Cardiac muscle cell (in vitro differentiated cells and primary cell): ENCODE results near the gene SGSH. TPM values are rescaled to one million over a fixed set of nuclear protein-coding genes. Genes with fewer than 3 reads are reported as not detected.
"Not testable (repeated sequence)": the region's sequence is repeated elsewhere in the genome, so short reads cannot be mapped to it uniquely, and the experiment has no call there.

Experiments used
- DNase-seq, 2 donors: peaks; one replicate each; pipeline versions ENCODE4 v3.0.0 to v3.0.0-alpha.2; 2010 to 2017; ENCODE audit warnings: low read depth in 1 of 2, low spot score in 1 of 2
- H3K27ac ChIP-seq: fragments of 200-600 bp; sonication (generic); 2 replicates; pipeline ENCODE4 v1.5.1; 2016
- H3K27me3 ChIP-seq: fragments of 200-600 bp; sonication (generic); 2 replicates; pipeline ENCODE4 v1.6.0; 2016; ENCODE audit warnings: control low read depth
- H3K36me3 ChIP-seq: fragments of 200-600 bp; sonication (generic); 2 replicates; pipeline ENCODE4 v1.5.1; 2016; ENCODE audit warnings: control low read depth
- H3K4me1 ChIP-seq: fragments of 200-600 bp; sonication (generic); 2 replicates; pipeline ENCODE4 v1.8.1; 2017; ENCODE audit warnings: low read depth, mild to moderate bottlenecking, mixed run types
- H3K4me3 ChIP-seq: fragments of 200-600 bp; sonication (generic); 2 replicates; pipeline ENCODE4 v1.5.1; 2016; ENCODE audit warnings: mild to moderate bottlenecking
- H3K9me3 ChIP-seq: fragments of 200-600 bp; sonication (generic); 2 replicates; pipeline ENCODE4 v1.5.1; 2017; ENCODE audit warnings: low read depth, mild to moderate bottlenecking, control low read depth
- CTCF ChIP-seq: IDR thresholded peaks from 2 replicates; pipeline ENCODE4 v1.5.1; 2012; ENCODE audit warnings: low read depth, mild to moderate bottlenecking, low read length
- polyA plus RNA-seq: library from polyadenylated mRNA; unstranded; fragments of >200 nt; fragmentation: Nextera tagmentation; extraction: Ambion mirVana; gene quantifications from 2 replicates; pipeline ENCODE4 v1.2.1, GENCODE V29; 2016
- total RNA-seq: library from RNA; depleted of rRNA; stranded (reverse); fragments of >200 nt; gene quantifications from 2 replicates; pipeline ENCODE4 v1.2.3, GENCODE V29; 2016

SGSH gene
- total and polyA plus RNA-seq, 2 experiments from 2014 or later = 56.6 to 63.2 TPM

DNA sequence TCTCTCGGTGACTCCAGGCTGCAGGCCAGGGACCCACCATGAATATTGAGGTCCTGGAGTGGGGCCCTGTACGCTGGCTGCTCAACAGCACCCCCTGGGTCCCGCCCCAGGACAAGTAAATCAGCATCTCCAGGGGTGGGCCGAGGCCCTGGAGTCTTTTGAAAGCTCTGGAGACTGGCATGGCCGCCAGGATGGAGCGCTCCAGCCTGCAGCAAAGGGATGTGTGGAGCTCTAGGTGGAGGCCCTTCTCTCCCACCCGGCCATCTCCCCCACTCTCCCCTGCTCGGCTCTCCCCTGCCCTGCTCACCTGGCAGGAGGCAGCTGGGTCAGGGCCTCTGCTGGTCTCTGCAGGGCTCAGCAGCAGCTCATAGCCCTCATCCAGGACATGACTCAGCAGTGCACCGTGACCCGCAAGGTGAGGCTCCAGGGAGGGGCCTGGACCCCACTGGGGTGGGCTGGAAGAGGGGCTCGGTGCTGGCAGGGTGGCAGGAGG is 16.6 kb downstream of the SGSH start:
- no peaks in the 10 kb centered on the region for H3K4me1 ChIP-seq
- no peaks in the 10 kb centered on the region for H3K36me3 ChIP-seq
- H3K27ac ChIP-seq = no peak overlapping the region
- no peaks in the 10 kb centered on the region for H3K27me3 ChIP-seq
- TF ChIP-seq CTCF = no peak
- H3K4me3 ChIP-seq = no peak overlapping the region
- DNase-seq = no peak
- no peaks in the 10 kb centered on the region for H3K9me3 ChIP-seq

GRCh38 chr17:80202197-80202596 is 17.9 kb downstream of the SGSH start:
- Histone ChIP-seq H3K27ac (no peak overlapping the region), H3K4me3 (no peak overlapping the region), H3K4me1 (no peaks in the 10 kb centered on the region), H3K27me3 (no peaks in the 10 kb centered on the region), H3K9me3 (no peaks in the 10 kb centered on the region), H3K36me3 (no peaks in the 10 kb centered on the region)
- TF ChIP-seq CTCF = no peak
- no peak for DNase-seq

DNA sequence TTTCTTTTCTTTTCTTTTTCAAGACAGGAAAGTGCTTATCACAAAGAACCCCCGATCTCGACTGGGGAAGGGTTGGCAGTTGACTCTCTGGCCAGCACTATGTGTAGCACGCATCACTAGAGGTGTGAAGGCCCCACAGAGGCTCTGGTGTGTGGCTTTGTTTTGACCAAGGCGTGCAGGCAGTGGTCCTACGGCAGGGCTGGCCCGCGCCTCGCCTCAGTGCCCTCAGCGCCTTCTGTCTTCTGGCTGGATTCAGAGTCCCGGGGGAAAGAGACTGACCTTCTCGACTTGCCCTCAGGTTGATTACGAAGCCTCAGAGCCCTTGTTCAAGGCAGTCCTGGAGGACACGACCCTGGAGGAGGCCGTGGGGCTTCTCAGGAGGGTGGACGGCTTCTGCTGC is 18.7 kb downstream of the SGSH start:
- TF ChIP-seq CTCF = no peak
- H3K27me3 ChIP-seq = no peaks in the 10 kb centered on the region
- no peak overlapping the region for H3K4me3 ChIP-seq
- DNase-seq = no peak
- no peaks in the 10 kb centered on the region for H3K36me3 ChIP-seq
- H3K9me3 ChIP-seq = no peaks in the 10 kb centered on the region
- H3K27ac ChIP-seq = no peak overlapping the region
- H3K4me1 ChIP-seq = no peaks in the 10 kb centered on the region

- not testable (repeated sequence) for H3K9me3 ChIP-seq, H3K27me3 ChIP-seq, H3K27ac ChIP-seq, H3K4me1 ChIP-seq, H3K36me3 ChIP-seq, H3K4me3 ChIP-seq
- peak in 1 of 2 donors; percentile 15 for DNase-seq
These were observed 20.8 kb downstream of the SGSH start for GRCh38 chr17:80199295-80199694.

GRCh38 chr17:80198144-80198661 is 21.9 kb downstream of the SGSH start:
- H3K27ac ChIP-seq = no peak overlapping the region
- DNase-seq = peak in 1 of 2 donors; percentile 39
- no peak for TF ChIP-seq CTCF
- no peaks in the 10 kb centered on the region for H3K9me3 ChIP-seq
- no peaks in the 10 kb centered on the region for H3K4me1 ChIP-seq
- H3K4me3 ChIP-seq = no peak overlapping the region
- H3K27me3 ChIP-seq = no peaks in the 10 kb centered on the region
- H3K36me3 ChIP-seq = no peaks in the 10 kb centered on the region

DNA sequence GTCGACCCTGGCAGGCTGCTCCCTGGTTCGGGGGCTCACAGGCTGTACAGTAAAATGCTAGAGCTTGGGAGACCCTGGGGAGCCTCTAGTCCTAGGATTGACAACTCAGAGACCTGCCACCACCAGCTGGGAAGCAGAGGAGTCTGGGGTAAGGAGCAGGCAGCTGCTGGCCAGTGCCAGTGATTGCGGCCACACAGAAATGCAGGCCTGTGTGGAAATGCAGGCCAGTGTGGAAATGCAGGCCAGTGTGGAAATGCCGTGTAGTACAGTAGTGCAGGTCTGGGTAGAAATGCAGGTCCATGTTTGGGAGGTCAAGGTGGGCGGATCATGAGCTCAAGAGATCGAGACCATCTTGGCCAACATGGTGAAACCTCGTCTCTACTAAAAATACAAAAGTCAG is 23.5 kb downstream of the SGSH start:
- DNase-seq = no peak
- TF ChIP-seq CTCF = no peak
- Histone ChIP-seq H3K36me3 (no peaks in the 10 kb centered on the region), H3K4me3 (no peak overlapping the region), H3K9me3 (no peaks in the 10 kb centered on the region), H3K27me3 (no peaks in the 10 kb centered on the region), H3K27ac (no peak overlapping the region), H3K4me1 (no peaks in the 10 kb centered on the region)
